Measurements from ENCODE around the gene NEURL4. TPM values are rescaled to one million over a fixed set of nuclear protein-coding genes. Genes with fewer than 3 reads are reported as not detected.
"Not testable (repeated sequence)": the region's sequence is repeated elsewhere in the genome, so short reads cannot be mapped to it uniquely, and the experiment has no call there.

The NEURL4 gene
- 13.6 and 19.4 TPM in 2 replicates for total RNA-seq (2014; rRNA removed; shearing (Covaris generic))
- polyA plus RNA-seq (2015; cell fraction: cytosol; rRNA removed): 16.6 and 19.9 TPM in 2 replicates
- polyA plus RNA-seq (2015; cell fraction: nucleus; rRNA removed): 230 and 239 TPM in 2 replicates

DNA sequence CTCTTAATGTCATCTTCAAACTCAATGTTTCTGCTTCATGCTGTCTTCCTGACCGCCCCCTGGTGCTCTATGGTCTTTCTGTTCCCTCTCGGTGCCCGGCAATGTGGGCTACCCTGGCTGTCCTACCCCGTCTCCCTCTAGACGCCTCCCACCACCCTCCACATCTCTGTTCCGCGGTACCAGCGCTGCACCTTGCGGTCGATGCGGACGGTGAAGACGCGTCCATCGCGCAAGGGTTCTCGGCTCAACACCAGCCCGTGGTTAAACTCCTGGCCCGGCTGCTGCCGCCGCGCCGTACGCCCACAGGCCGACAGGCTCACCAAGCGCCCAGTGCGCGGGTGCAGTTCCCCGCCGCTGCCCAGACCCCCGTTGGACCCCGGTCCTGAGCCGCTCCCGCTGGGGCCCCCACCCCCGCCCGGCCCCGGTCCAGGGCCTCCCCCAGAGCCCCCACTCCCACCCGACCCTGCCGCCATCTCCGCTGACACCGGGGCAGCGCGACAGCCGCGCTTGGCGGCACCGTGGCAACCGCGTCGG, at the start of gene NEURL4:
Gene NEURL4 (minus strand): TSS at position 496 of the 534 bp plus-strand sequence. CDS start 23 bp downstream, at position 473.
- in situ Hi-C loops (cut with HindIII; ENCODE audit: low pct_unique_long_range_greater_than_20kb, low sequenced_read_pairs): no loop called here
- DNase-seq (ENCODE audit: low read depth, low spot score): peak; percentile 10

DNA sequence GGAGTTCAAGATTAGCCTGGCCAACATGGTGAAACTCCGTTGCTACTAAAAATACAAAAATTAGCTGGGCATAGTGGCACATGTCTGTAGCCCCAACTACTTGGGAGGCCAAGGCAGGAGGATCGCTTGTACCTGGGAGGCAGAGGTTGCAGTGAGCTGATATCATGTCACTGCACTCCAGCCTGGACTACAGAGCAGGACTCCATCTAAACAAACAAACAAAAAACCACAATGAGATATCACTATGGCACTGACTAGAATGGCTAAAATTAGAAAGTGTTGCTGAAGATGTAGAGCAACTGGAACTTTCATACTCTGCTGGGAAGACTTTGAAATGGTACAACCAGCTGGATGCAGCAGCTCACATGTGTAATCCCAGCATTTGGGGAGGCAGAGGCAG, 45.2 kb upstream of the NEURL4 start:
- in situ Hi-C loops (cut with HindIII; ENCODE audit: low pct_unique_long_range_greater_than_20kb, low sequenced_read_pairs): no loop called here
- no peak for DNase-seq (ENCODE audit: low read depth, low spot score)

DNA sequence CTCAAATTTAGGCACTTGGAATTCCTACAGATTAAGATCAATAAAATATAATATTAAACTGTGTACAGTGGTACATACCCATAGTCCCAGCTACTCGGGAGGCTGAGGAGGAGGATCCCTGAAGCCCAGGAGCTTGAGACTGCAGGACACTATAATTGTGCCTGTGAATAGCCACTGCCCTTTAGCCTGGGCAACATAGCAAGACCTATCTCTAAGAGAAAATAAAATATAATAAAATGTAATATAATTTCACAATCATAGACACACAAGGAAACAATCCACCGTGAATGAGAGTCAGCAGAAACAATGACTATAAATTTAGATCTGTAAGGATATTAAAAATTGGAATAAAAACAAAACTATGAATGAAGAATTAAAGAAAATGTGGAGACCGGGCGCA, 41.7 kb upstream of the NEURL4 start:
- in situ Hi-C loops (cut with HindIII; ENCODE audit: low pct_unique_long_range_greater_than_20kb, low sequenced_read_pairs): no loop called here
- DNase-seq (ENCODE audit: low read depth, low spot score): no peak

DNA sequence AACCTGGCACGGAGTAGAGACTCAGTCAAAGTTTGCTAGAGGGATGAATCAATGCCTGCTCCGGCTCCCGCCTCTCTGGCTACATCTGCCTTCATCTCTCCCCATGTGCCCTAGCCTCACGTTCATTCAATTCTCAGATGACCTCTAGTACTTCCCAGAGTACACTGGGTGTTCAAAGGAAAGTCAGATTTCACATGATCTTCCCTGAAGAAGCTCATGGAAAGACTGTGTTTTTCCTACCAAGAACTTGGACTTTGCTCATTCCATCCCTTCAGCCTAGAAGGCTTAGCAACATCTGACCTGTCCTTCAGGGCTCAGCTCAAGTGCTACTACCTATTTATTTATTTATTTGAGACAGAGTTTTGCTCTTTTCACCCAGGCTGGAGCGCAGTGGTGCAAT, 40.7 kb upstream of the NEURL4 start:
- no peak for DNase-seq (ENCODE audit: low read depth, low spot score)
- in situ Hi-C loops (cut with HindIII; ENCODE audit: low pct_unique_long_range_greater_than_20kb, low sequenced_read_pairs): no loop called here

DNA sequence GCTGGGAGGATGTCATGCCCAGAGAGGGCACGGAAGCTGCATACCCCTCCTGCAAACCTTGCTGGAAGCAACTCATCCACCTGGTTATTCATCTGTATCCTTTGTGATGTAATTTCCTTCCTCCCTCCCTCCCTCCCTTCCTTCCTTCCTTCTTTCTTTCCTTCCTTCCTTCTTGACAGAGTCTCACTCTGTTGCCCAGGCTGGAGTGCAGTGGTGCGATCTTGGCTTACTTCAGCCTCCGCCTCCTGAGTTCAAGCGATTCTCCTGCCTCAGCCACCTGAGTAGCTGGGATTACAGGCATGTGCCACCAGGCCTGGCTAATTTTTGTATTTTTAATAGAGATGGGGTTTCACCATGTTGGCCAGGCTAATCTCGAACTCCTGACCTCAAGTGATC, 39.5 kb upstream of the NEURL4 start:
- DNase-seq (ENCODE audit: low read depth, low spot score); in situ Hi-C loops (cut with HindIII; ENCODE audit: low pct_unique_long_range_greater_than_20kb, low sequenced_read_pairs): not testable (repeated sequence)

DNA sequence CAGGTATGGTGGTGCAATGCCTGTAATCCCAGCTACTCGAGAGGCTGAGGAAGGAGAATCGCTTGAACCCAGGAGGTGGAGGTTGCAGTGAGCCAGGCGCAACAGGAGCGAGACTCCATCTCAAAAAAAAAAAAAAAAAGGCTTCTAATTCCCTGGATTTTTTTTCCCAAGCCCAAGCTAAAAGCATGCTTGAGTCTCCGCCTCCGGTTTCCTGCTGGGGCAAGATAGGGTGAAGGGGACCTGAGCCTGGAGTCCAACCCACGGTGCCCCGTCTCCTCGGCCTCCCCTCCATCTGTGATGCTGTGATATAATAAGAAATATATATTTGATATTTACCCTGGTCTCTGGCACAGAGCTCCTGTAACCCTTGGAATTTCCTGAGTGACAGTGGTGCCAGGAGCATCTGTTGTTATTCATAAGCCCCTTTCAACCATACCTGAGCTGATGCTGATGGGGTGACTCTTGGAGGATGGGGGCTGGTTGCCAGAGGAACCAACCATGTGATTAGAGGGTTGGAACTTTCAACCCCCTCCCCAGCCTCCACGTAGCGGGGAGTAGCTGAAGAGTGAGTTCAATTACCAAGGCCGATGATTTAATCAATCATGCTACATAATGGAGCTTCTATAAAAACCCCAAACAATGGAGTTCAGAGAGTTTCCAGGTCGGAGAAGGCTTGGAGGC, 38.9 kb upstream of the NEURL4 start:
- in situ Hi-C loops (cut with HindIII; ENCODE audit: low pct_unique_long_range_greater_than_20kb, low sequenced_read_pairs): no loop called here
- no peak for DNase-seq (ENCODE audit: low read depth, low spot score)

DNA sequence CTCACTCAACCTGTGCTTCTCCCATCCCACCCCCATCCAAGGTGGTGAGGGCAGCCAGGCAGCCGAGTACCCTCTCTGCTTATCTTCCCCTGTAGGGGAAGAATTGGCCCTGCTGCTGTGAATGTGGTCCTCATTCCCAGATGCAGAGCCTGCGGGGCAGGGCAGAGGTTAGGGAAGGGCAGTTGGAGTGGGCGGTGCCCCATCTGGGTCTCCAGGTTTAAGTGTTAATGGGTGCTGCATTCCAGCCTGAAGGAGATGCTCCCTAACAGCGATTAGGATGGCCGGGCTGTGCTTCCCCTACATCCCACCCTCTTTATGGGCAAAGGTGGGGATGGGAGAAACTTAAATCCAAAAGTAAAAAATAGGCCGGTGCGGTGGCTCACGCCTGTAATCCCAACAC, 37.9 kb upstream of the NEURL4 start:
- in situ Hi-C loops (cut with HindIII; ENCODE audit: low pct_unique_long_range_greater_than_20kb, low sequenced_read_pairs): no loop called here

DNA sequence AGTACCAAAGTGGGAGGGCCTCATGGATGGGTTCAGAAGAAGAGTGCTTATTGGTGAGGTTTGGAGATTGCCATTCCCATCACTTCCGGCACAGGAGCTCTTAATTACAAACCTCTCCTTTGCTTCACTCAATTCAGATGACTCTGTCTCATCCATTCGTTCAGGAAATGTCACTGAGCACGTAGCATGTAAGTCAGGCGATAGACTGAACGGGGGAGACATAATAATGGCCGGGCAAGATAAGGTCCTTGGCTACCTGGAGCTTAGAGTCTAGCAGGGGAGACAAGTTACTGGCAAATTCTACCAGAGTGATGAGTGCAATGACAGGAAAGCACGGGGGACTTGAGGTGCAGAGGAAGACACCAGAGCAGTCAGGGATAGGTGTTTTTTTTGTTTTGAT, 36.8 kb upstream of the NEURL4 start:
- in situ Hi-C loops (cut with HindIII; ENCODE audit: low pct_unique_long_range_greater_than_20kb, low sequenced_read_pairs); DNase-seq (ENCODE audit: low read depth, low spot score): not testable (repeated sequence)

More for the DNA sequence above, 37.9 kb upstream of the NEURL4 start:
- no peak for DNase-seq (ENCODE audit: low read depth, low spot score)

DNA sequence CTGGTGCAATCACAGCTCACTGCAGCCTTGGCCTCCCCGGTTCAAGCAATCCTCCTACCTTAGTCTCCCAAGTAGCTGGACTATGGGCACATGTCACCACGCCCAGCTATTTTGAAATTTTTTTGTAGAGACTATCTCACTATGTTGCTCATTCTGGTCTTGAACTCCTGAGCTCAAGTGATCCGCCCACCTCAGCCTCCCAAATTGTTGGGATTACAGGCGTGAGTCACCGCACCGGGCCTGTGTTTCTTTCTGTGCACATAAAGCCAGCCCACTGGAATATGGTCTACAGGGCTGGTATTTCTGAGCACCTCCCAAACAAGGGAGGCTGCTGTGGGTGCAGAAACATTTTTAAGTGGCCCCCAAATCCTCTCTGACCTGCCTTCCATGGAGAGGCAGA, 34.2 kb upstream of the NEURL4 start:
- DNase-seq (ENCODE audit: low read depth, low spot score): no peak
- in situ Hi-C loops (cut with HindIII; ENCODE audit: low pct_unique_long_range_greater_than_20kb, low sequenced_read_pairs): no loop called here

DNA sequence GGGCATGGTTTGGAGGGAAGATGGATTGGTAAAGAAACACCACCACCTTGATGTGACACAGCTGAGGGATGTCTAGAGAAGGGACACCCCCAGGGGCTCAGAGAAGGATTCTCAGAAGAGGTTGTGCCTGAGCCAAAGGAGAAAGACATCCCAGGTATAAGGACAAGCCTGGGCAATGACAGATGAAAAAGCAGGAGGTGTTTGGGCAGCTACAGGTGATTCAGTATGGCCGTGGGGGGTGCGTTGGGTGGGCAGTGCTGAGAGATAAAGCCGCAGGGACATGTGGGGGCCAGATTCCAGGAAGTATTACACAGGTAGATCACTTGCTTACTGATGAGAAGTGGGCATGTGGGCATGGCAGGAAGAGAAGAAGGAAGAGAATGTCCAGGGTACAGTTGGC, 32.8 kb upstream of the NEURL4 start:
- no peak for DNase-seq (ENCODE audit: low read depth, low spot score)
- in situ Hi-C loops (cut with HindIII; ENCODE audit: low pct_unique_long_range_greater_than_20kb, low sequenced_read_pairs): no loop called here

DNA sequence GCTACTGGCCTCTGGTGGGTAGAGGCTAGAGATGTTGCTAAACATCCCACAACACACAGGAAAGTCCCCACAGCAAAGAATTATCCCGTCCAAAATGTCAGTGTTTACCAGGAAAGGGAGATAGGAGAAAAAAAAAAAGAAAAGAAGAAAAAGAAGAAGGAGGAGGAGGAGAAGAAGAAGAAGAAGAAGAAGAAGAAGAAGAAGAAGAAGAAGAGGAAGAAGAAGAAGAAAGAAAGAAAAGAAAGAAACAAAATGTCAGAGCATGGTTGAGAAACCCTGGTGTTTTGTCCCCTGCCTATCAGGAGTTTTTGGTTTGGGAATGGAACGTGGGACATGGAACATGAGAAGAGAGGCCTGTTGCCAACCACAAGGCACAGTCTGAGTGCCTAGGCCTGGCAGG, 28.2 kb upstream of the NEURL4 start:
- DNase-seq (ENCODE audit: low read depth, low spot score): no peak
- in situ Hi-C loops (cut with HindIII; ENCODE audit: low pct_unique_long_range_greater_than_20kb, low sequenced_read_pairs): no loop called here

DNA sequence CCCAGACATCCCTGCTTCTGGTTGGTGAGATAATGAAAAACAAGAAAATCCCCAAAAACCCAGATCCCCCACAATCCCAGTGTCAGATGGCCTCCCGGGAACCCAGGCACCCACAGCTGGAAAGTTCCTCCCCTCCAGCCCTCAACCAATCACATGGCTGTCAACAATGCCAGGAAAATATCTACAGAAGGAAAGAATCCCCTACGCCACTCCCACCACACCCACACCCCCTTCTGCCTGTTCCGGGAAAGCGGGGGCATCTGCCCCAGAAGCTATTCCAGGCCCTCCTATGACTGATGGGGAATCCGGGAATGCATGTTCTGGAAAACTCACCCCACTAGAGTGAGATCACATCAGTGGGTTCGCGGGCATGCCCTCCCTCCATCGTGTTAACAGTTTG, 27.6 kb upstream of the NEURL4 start:
- no peak for DNase-seq (ENCODE audit: low read depth, low spot score)
- in situ Hi-C loops (cut with HindIII; ENCODE audit: low pct_unique_long_range_greater_than_20kb, low sequenced_read_pairs): no loop called here

DNA sequence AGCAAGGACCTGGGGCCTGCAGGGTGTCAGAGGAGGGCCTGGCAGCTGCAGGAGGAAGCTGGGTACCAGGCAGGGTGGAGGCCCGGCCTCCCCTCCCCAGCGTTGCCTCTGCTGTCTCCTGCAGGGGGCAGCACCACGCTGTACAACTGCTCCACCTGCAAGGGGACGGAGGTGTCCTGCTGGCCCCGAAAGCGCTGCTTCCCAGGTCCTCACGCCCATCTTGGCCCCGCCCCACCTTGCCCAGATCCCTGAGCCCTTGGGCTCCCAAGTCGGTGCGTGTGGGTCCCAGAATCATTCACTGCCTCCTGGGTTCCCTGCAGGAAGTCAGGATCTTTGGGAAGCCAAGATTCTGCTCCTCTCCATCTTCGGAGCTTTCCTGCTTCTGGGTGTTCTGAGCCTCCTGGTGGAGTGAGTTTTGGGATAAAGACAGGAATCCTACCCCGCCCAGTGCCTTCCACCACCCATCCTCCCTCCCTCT, 27.0 kb upstream of the NEURL4 start:
- in situ Hi-C loops (cut with HindIII; ENCODE audit: low pct_unique_long_range_greater_than_20kb, low sequenced_read_pairs): no loop called here
- DNase-seq (ENCODE audit: low read depth, low spot score): peak; percentile 81

DNA sequence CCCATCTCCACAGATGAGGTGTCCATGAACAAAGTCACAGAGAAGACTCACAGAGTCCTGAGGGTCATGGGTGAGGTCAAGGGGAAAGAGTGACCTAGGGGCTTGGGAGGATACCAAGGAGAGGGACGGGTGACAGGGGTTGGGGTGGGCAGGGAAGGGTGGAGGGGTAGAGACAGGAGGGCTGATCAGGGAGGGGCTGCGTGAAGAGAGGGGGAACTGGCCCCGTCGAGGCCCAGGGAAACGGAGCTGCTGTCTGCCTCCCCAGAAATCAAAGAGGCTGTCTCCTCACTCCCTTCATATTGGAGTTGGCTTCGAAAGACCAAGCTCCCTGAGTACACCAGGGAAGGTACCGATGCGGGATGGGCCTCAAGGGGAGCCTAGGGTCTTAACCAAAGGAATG, 26.4 kb upstream of the NEURL4 start:
- in situ Hi-C loops (cut with HindIII; ENCODE audit: low pct_unique_long_range_greater_than_20kb, low sequenced_read_pairs): no loop called here
- no peak for DNase-seq (ENCODE audit: low read depth, low spot score)

DNA sequence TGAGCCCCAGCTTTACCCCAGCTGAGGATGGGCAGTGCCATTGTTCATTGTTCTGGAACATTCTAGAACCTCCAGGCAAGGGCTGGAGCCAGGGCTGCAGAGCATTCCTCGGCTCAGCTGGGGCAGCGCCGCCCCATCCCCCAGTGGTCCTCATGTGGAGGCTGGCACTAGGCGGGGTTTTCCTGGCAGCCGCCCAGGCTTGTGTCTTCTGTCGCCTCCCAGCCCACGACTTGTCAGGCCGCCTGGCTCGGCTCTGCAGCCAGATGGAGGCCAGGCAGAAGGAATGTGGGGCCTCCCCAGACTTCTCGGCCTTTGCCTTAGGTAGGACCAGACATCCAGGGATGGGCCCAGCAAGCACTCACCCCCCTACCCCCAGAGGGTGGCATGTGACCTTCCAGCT, 25.9 kb upstream of the NEURL4 start, which contains the start of gene TMEM95:
Gene TMEM95 (plus strand): TSS at position 104 of the 400 bp plus-strand sequence. CDS start 49 bp downstream, at position 153.
- DNase-seq (ENCODE audit: low read depth, low spot score): no peak
- in situ Hi-C loops (cut with HindIII; ENCODE audit: low pct_unique_long_range_greater_than_20kb, low sequenced_read_pairs): no loop called here

DNA sequence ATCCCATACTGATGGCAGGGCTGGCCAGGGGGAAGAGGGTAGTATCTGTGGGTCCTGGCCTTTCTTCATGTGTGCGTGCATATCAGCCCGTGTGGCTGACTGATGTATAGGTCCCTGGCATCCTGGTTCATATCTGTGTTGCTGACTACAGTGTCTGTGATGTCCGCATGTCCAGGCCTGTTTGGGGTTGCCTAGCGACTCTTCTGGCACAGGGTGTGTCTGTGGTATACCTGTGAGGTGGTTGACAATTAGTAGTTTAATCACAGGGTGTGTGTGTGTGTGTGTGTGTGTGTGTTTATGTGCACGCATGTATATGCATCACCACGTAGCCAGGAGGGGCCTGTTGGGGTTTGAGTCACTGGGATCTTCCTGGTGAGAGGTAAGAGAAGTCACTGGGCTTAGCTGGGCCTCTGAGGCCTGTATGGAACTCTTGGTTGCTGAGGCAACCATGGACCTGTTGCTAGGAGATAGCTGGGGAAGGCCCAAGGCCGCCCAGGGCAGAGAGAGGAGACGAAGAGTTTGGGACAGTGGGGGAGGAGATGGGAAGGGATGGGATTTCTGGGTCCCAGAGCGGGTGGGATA, 25.2 kb upstream of the NEURL4 start:
- in situ Hi-C loops (cut with HindIII; ENCODE audit: low pct_unique_long_range_greater_than_20kb, low sequenced_read_pairs): no loop called here
- no peak for DNase-seq (ENCODE audit: low read depth, low spot score)

DNA sequence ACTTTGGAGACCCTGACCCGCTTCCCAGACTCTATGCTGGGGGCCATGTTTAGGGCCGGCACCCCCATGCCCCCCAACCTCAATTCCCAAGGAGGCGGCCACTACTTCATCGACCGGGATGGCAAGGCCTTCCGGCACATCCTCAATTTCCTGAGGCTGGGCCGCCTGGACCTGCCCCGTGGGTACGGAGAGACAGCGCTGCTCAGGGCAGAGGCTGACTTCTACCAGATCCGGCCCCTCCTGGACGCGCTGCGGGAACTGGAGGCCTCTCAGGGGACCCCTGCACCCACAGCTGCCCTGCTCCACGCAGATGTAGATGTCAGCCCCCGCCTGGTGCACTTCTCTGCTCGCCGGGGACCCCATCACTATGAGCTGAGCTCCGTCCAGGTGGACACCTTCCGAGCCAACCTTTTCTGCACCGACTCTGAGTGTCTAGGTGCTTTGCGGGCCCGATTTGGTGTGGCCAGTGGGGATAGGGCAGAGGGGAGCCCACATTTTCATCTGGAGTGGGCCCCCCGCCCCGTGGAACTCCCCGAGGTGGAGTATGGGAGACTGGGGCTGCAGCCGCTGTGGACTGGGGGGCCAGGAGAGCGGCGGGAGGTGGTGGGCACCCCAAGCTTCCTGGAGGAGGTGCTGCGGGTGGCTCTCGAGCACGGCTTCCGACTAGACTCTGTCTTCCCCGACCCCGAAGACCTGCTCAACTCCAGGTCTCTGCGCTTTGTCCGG, 23.9 kb upstream of the NEURL4 start:
- in situ Hi-C loops (cut with HindIII; ENCODE audit: low pct_unique_long_range_greater_than_20kb, low sequenced_read_pairs): no loop called here
- no peak for DNase-seq (ENCODE audit: low read depth, low spot score)

DNA sequence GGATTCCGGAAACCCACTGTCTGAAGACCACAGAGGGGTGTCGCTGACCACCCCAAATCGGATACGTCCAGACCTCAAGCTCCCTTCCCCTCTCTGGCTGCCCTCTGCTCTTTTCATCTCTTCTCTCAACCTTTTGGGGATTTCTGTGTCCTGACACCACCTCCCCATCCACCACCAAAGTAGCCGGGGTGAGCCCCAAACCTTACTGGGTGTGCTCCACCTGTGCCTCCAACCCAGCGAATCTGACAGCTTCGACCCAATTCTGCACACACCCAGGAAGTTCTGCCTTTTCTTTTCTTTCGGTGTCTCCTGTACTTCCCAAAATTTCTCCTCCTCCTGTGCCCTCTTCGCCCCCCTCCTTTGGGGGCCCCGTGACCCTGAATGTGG, 23.4 kb upstream of the NEURL4 start:
- DNase-seq (ENCODE audit: low read depth, low spot score): no peak
- in situ Hi-C loops (cut with HindIII; ENCODE audit: low pct_unique_long_range_greater_than_20kb, low sequenced_read_pairs): no loop called here
